ENCODE data around the gene OSER1. TPM values are rescaled to one million over a fixed set of nuclear protein-coding genes. Genes with fewer than 3 reads are reported as not detected.

OSER1 gene
- total RNA-seq, 1 experiment from 2014 or later, result 35.7 TPM

DNA sequence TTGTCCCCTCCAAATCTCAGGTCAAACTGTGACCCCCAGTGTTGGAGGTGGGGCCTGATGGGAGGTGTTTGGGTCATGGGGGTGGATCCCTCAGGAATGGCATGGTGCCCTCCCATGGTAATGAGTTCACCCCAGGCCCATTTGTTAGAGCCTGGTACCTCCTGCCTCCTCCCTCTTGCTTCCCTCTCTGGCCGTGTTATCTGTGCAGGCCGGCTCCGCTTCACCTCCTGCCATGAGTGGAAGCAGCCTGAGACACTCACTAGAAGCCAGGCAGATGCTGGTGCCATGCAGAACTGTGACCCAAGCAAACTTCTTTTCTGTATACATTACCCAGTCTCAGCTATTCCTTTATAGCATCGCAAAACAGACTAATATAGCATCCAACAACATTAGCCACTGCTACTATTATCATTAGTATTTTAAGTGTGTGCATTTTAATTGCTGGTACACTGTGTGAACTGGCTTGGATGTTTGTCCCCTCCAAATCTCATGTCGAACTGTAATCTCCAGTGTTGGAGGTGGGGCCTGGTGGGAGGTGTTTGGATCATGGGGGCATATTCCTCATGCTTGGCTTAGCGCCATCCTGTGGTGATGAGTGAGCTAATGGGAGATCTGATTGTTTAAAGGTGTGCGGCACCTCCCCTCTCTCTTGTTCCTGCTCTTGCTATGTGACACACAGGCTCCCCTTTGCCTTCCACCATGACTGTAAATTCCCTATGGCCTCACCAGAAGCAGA, 12.2 kb upstream of the OSER1 start:
- WGBS (ENCODE audit: extremely low coverage, insufficient read length, low lambda C conversion rate), result no CpG with 5 or more reads among the region's 7 CpGs
- no peak overlapping the region for H2AFZ ChIP-seq (ENCODE audit: low read length)

More for the DNA sequence above, 12.2 kb upstream of the OSER1 start:
- TF ChIP-seq, protein P1, sequence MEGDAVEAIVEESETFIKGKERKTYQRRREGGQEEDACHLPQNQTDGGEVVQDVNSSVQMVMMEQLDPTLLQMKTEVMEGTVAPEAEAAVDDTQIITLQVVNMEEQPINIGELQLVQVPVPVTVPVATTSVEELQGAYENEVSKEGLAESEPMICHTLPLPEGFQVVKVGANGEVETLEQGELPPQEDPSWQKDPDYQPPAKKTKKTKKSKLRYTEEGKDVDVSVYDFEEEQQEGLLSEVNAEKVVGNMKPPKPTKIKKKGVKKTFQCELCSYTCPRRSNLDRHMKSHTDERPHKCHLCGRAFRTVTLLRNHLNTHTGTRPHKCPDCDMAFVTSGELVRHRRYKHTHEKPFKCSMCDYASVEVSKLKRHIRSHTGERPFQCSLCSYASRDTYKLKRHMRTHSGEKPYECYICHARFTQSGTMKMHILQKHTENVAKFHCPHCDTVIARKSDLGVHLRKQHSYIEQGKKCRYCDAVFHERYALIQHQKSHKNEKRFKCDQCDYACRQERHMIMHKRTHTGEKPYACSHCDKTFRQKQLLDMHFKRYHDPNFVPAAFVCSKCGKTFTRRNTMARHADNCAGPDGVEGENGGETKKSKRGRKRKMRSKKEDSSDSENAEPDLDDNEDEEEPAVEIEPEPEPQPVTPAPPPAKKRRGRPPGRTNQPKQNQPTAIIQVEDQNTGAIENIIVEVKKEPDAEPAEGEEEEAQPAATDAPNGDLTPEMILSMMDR (conservative IDR thresholded peaks at IDR 0.05), result peak; percentile 70
- H3K56ac ChIP-seq (ENCODE audit: insufficient read length, low read depth, low read length), result no peak overlapping the region
- Mint-ChIP-seq H3K4me3 (no peak overlapping the region), H3K27me3 (ENCODE audit: low read depth) (no peaks in the 10 kb centered on the region; the same call in 1 of the 2 replicates), H3K9me3 (no peaks in the 10 kb centered on the region), H3K36me3 (ENCODE audit: insufficient read depth in 1 of 3, low read depth in 3 of 3) (no peaks in the 10 kb centered on the region), H3K4me1 (peaks cover 13 to 20% of the 10 kb centered on the region in 2 experiments), H3K27ac (peak overlapping the region; percentile 53 to 91 (median 86); a peak in 5 of 7 replicates)
- no peak overlapping the region for H3K4ac ChIP-seq (ENCODE audit: low read depth, low read length)
- no peak overlapping the region for H2BK12ac ChIP-seq (ENCODE audit: insufficient read length, low read depth, low read length)
- no peak overlapping the region for H3T11ph ChIP-seq (ENCODE audit: low read length)
- no peak overlapping the region for H4K5ac ChIP-seq (ENCODE audit: insufficient read length, low read depth, low read length)
- no peaks in the 10 kb centered on the region for H3K27me3 ChIP-seq (ENCODE audit: insufficient read depth, low read length)
- no peak overlapping the region for H2AK5ac ChIP-seq (ENCODE audit: insufficient read length, low read length)
- no peak overlapping the region; the same call in 1 of the 2 replicates for H3K14ac ChIP-seq (ENCODE audit: insufficient read depth, low read length)
- no peak overlapping the region for H3K27ac ChIP-seq (ENCODE audit: insufficient read length, low read depth, low read length)
- DNase-seq, result peak; percentile 76
- H2BK20ac ChIP-seq (ENCODE audit: low read depth, low read length, poor library complexity, severe bottlenecking), result no peak overlapping the region
- no peak overlapping the region for H2BK120ac ChIP-seq (ENCODE audit: low read depth, low read length, poor library complexity, severe bottlenecking)
- no peak overlapping the region for H2BK15ac ChIP-seq (ENCODE audit: low read depth, low read length)
- H3K9me3 ChIP-seq (ENCODE audit: control insufficient read depth, low read depth, low read length), result no peaks in the 10 kb centered on the region
- H3K4me1 ChIP-seq (ENCODE audit: insufficient read depth, low read length), result no peaks in the 10 kb centered on the region
- H4K8ac ChIP-seq (replicated peaks; ENCODE audit: insufficient read length, low read depth, low read length), result no peak overlapping the region
- no peak overlapping the region for H4K91ac ChIP-seq (ENCODE audit: insufficient read length, low read depth, low read length)
- no peaks in the 10 kb centered on the region for H3K79me2 ChIP-seq (ENCODE audit: insufficient read depth, low read length)
- no peaks in the 10 kb centered on the region for H3K23me2 ChIP-seq (ENCODE audit: insufficient read length, low read depth, low read length, poor library complexity, severe bottlenecking)
- H3K4me2 ChIP-seq (ENCODE audit: insufficient read depth, insufficient read length, low read length), result no peak overlapping the region
- no peak overlapping the region for H3K18ac ChIP-seq (ENCODE audit: insufficient read length, low read depth, low read length)
- H3K9ac ChIP-seq (ENCODE audit: extremely low read depth, insufficient read length, low read length), result no peak overlapping the region
- H3K23ac ChIP-seq (ENCODE audit: insufficient read length, low read depth, low read length), result no peak overlapping the region
- H2BK5ac ChIP-seq (ENCODE audit: insufficient read length, low read length), result no peak overlapping the region
- H4K20me1 ChIP-seq (ENCODE audit: control insufficient read depth, insufficient read depth, insufficient read length), result no peaks in the 10 kb centered on the region
- no peaks in the 10 kb centered on the region for H3K79me1 ChIP-seq (ENCODE audit: insufficient read depth, low read depth, low read length, poor library complexity, severe bottlenecking)
